Measurements from ENCODE around the gene OR2AG1.
"Not testable (repeated sequence)": the region's sequence is repeated elsewhere in the genome, so short reads cannot be mapped to it uniquely, and the experiment has no call there.

DNA sequence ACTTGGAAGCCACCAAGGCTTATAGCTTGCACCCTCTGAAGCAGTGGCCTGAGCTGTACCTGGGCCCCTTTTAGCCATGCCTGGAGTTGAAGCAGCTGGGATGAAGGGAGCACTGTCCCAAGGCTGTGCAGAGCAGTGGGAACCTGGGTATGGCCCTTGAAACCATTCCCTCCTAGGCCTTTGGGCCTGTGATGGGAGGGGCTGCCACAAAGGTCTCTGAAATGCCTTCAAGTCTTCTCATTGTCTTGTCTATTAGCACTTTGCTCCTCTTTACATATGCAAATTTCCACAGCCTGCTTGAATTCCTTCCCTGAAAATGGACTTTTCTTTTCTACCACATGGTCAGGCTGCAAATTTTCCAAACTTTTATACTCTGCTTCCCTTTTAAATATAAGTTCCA lies 18.3 kb downstream of the OR2AG1 start:
- TF ChIP-seq EZH2 (IDR thresholded peaks at IDR 0.05); POLR2AphosphoS5 (IDR thresholded peaks at IDR 0.05; ENCODE audit: borderline replicate concordance, low read depth, low read length): not testable (repeated sequence)

Data from SK-N-MC (cell line).